H1 (cell line): ENCODE measurements around the gene GAS6. TPM values are rescaled to one million over a fixed set of nuclear protein-coding genes. Genes with fewer than 3 reads are reported as not detected.

Experiments used
- CTCF ChIA-PET: fragments of 300-600 bp; sonication (Branson Sonifier 250); formaldehyde crosslinking; loops from one replicate; lab custom pipeline; 2021; ENCODE audit not compliant: partially characterized antibody; lab: Charles Lee
- POLR2A ChIA-PET: fragments of 300-600 bp; sonication (Branson Sonifier 250); formaldehyde crosslinking; loops from one replicate; lab custom pipeline; 2021; ENCODE audit warnings: inconsistent platforms; ENCODE audit not compliant: partially characterized antibody; lab: Charles Lee
- DNase-seq, 2 experiments: peaks; one replicate each; pipeline versions ENCODE4 v3.0.0 to v3.0.0-alpha.2; 2010 to 2022; ENCODE audit warnings: low spot score in 2 of 2, low read depth in 1 of 2, mixed read lengths in 1 of 2
- FAIRE-seq: peaks from 2 replicates; lab custom pipeline; 2011; peaks lifted over from hg19 to GRCh38; lab: Jason Lieb, UNC
- H2AFZ ChIP-seq: 2 replicates; pipeline ENCODE4 v1.8.1; 2012; ENCODE audit warnings: low read length, inconsistent platforms
- H2AK5ac ChIP-seq: 2 replicates; pipeline ENCODE4 v1.6.1; 2013; ENCODE audit warnings: low read depth, low read length
- H2BK120ac ChIP-seq: replicated peaks from 2 replicates; pipeline ENCODE3; 2013; ENCODE audit warnings: low read depth, low read length, inconsistent platforms
- H2BK12ac ChIP-seq: 2 replicates; pipeline ENCODE4 v1.6.1; 2013; ENCODE audit warnings: low read depth, low read length
- H2BK15ac ChIP-seq: 2 replicates; pipeline ENCODE4 v1.6.1; 2013; ENCODE audit warnings: low read length
- H2BK20ac ChIP-seq: 2 replicates; pipeline ENCODE4 v1.6.1; 2013; ENCODE audit warnings: low read length
- H2BK5ac ChIP-seq: 2 replicates; pipeline ENCODE4 v1.6.1; 2013; ENCODE audit warnings: low read depth, low read length
- H3K14ac ChIP-seq: 2 replicates; pipeline ENCODE4 v1.6.1; 2013; ENCODE audit warnings: inconsistent platforms; ENCODE audit not compliant: insufficient read length
- H3K18ac ChIP-seq: 2 replicates; pipeline ENCODE4 v1.6.1; 2013; ENCODE audit warnings: low read length; ENCODE audit errors: extremely low read depth
- H3K23ac ChIP-seq: 2 replicates; pipeline ENCODE4 v1.6.1; 2013; ENCODE audit warnings: inconsistent platforms; ENCODE audit not compliant: insufficient read length
- H3K23me2 ChIP-seq: 2 replicates; pipeline ENCODE4 v1.6.1; 2013; ENCODE audit warnings: low read depth, low read length
- H3K27ac ChIP-seq: 2 replicates; pipeline ENCODE4 v1.6.1; 2011; ENCODE audit warnings: low read depth, low read length, inconsistent platforms
- H3K27me3 ChIP-seq, 4 experiments: replicated peaks in 1 of 4; 1 replicate in 1 of 4; 2 replicates in 3 of 4; pipeline versions ENCODE4 v1.6.1 to v1.8.1; 2011 to 2013; ENCODE audit warnings: low read length in 3 of 4, mild to moderate bottlenecking in 3 of 4, inconsistent platforms in 2 of 4, mixed read lengths in 2 of 4, moderate library complexity in 1 of 4; ENCODE audit not compliant: control insufficient read depth in 3 of 4, insufficient read depth in 3 of 4; ENCODE audit errors: extremely low read depth in 1 of 4
- H3K36me3 ChIP-seq, 4 experiments: 2 replicates each; pipeline versions ENCODE4 v1.6.1 to v1.8.1; 2011 to 2013; ENCODE audit warnings: mild to moderate bottlenecking in 4 of 4, low read length in 3 of 4, moderate library complexity in 2 of 4, control low read depth in 1 of 4, inconsistent platforms in 1 of 4; ENCODE audit not compliant: insufficient read depth in 4 of 4, control insufficient read depth in 2 of 4
- H3K4ac ChIP-seq: replicated peaks from 2 replicates; pipeline ENCODE3; 2013; ENCODE audit warnings: low read length, low read depth, mixed read lengths, inconsistent platforms; ENCODE audit not compliant: insufficient read length
- H3K4me1 ChIP-seq, 4 experiments: replicated peaks in 1 of 4; 1 replicate in 1 of 4; 2 replicates in 3 of 4; pipeline versions ENCODE4 v1.6.1 to v1.8.1; 2011 to 2013; ENCODE audit warnings: low read length in 3 of 4, inconsistent platforms in 2 of 4, mixed read lengths in 1 of 4; ENCODE audit not compliant: insufficient read depth in 4 of 4, control insufficient read depth in 3 of 4
- H3K4me2 ChIP-seq, 2 experiments: 2 replicates each; pipeline versions ENCODE4 v1.6.1 to v1.8.1; 2011 to 2013; ENCODE audit warnings: low read depth in 2 of 2, low read length in 2 of 2, control low read depth in 1 of 2, inconsistent platforms in 1 of 2, mild to moderate bottlenecking in 1 of 2; ENCODE audit not compliant: insufficient read depth in 1 of 2
- H3K4me3 ChIP-seq, 4 experiments: fragments of 200-600, 300-600 bp in 1 of 4; sonication (generic), shearing (Covaris generic), sonication (Bioruptor Twin) in 1 of 4; 2 replicates each; pipeline versions ENCODE4 v1.5.1 to v1.8.1; 2011 to 2016; ENCODE audit warnings: low read length in 4 of 4, low read depth in 3 of 4, control low read depth in 2 of 4, inconsistent platforms in 2 of 4, mild to moderate bottlenecking in 2 of 4, mixed read lengths in 1 of 4, moderate library complexity in 1 of 4; ENCODE audit not compliant: insufficient read depth in 2 of 4; ENCODE audit errors: extremely low read depth in 1 of 4
- H3K56ac ChIP-seq: replicated peaks from 2 replicates; pipeline ENCODE3; 2013; ENCODE audit warnings: low read depth, mild to moderate bottlenecking, mixed read lengths, low read length, inconsistent platforms; ENCODE audit not compliant: insufficient read length
- H3K79me1 ChIP-seq: 2 replicates; pipeline ENCODE4 v1.6.1; 2013; ENCODE audit warnings: low read depth, low read length, control low read depth
- H3K79me2 ChIP-seq, 2 experiments: 2 replicates each; pipeline versions ENCODE4 v1.6.1 to v1.8.1; 2012 to 2013; ENCODE audit warnings: low read length in 2 of 2, mild to moderate bottlenecking in 2 of 2, inconsistent platforms in 1 of 2; ENCODE audit not compliant: insufficient read depth in 2 of 2, control insufficient read depth in 1 of 2
- H3K9ac ChIP-seq, 4 experiments: replicated peaks in 1 of 4; 1 replicate in 1 of 4; 2 replicates in 3 of 4; pipeline versions ENCODE4 v1.6.1 to v1.8.1; 2011 to 2013; ENCODE audit warnings: low read depth in 3 of 4, low read length in 3 of 4, control low read depth in 2 of 4, mild to moderate bottlenecking in 2 of 4, moderate library complexity in 2 of 4, inconsistent platforms in 1 of 4; ENCODE audit errors: extremely low read depth in 1 of 4
- H3K9me3 ChIP-seq, 2 experiments: 2 replicates each; pipeline versions ENCODE4 v1.6.1 to v1.8.1; 2012 to 2013; ENCODE audit warnings: mild to moderate bottlenecking in 2 of 2, moderate library complexity in 2 of 2, control low read depth in 1 of 2, inconsistent platforms in 1 of 2, low read depth in 1 of 2, low read length in 1 of 2, mixed read lengths in 1 of 2; ENCODE audit not compliant: insufficient read depth in 2 of 2
- H4K20me1 ChIP-seq, 2 experiments: replicated peaks in 1 of 2; 2 replicates each; pipeline versions ENCODE3 to v1.8.1; 2011 to 2013; ENCODE audit warnings: inconsistent platforms in 2 of 2, low read length in 2 of 2, mild to moderate bottlenecking in 1 of 2; ENCODE audit not compliant: insufficient read depth in 2 of 2, control insufficient read depth in 1 of 2
- H4K5ac ChIP-seq: 2 replicates; pipeline ENCODE4 v1.6.1; 2013; ENCODE audit warnings: low read length, low read depth, mixed read lengths, inconsistent platforms; ENCODE audit not compliant: insufficient read length
- H4K8ac ChIP-seq: 2 replicates; pipeline ENCODE4 v1.8.0; 2013; ENCODE audit warnings: mild to moderate bottlenecking, moderate library complexity, low read length, inconsistent platforms; ENCODE audit not compliant: insufficient read depth; ENCODE audit errors: extremely low read depth
- H4K91ac ChIP-seq: replicated peaks from 2 replicates; pipeline ENCODE3; 2013; ENCODE audit warnings: low read length, mixed read lengths, inconsistent platforms; ENCODE audit not compliant: insufficient read length
- BRCA1 ChIP-seq: IDR thresholded peaks from 2 replicates; pipeline ENCODE4 v1.6.1; 2012; ENCODE audit warnings: low read depth, low read length, improper control_type of control experiment
- CHD1 ChIP-seq: IDR thresholded peaks from 2 replicates; pipeline ENCODE4 v1.6.1; 2012; ENCODE audit warnings: low read depth, low read length, improper control_type of control experiment
- CHD2 ChIP-seq: IDR thresholded peaks from 2 replicates; pipeline ENCODE4 v1.6.1; 2012; ENCODE audit warnings: low read length, improper control_type of control experiment
- CREB1 ChIP-seq: IDR thresholded peaks from 2 replicates; pipeline ENCODE4 v1.6.1; 2012; ENCODE audit warnings: inconsistent platforms
- EZH2 ChIP-seq: fragments of 200-600 bp; sonication (generic); IDR thresholded peaks from 2 replicates; pipeline ENCODE4 v1.7.1; 2012; ENCODE audit warnings: low read depth, mild to moderate bottlenecking, moderate library complexity, low read length, inconsistent platforms; ENCODE audit not compliant: severe bottlenecking
- HDAC2 ChIP-seq, 2 experiments: fragments of 300-600 bp in 1 of 2; sonication (generic) in 1 of 2; IDR thresholded peaks; 2 replicates each; pipeline ENCODE4 v1.6.1; 2011 to 2012; ENCODE audit warnings: low read depth in 2 of 2, low read length in 2 of 2, mild to moderate bottlenecking in 2 of 2, moderate library complexity in 2 of 2, borderline replicate concordance in 1 of 2, inconsistent platforms in 1 of 2
- MAFK ChIP-seq: IDR thresholded peaks from 2 replicates; pipeline ENCODE4 v1.6.1; 2012; ENCODE audit warnings: low read depth, mild to moderate bottlenecking, improper control_type of control experiment, low read length
- SRF ChIP-seq: IDR thresholded peaks from 2 replicates; pipeline ENCODE4 v1.6.1; 2011; ENCODE audit warnings: mild to moderate bottlenecking, low read depth, low read length, moderate library complexity
- SUZ12 ChIP-seq: fragments of 200-600 bp; sonication (generic); IDR thresholded peaks from 2 replicates; pipeline ENCODE4 v1.6.1; 2012; ENCODE audit warnings: mild to moderate bottlenecking, inconsistent platforms, low read length, moderate library complexity, mixed read lengths
- TCF12 ChIP-seq: IDR thresholded peaks from 2 replicates; pipeline ENCODE4 v1.6.1; 2011; ENCODE audit warnings: low read depth, mild to moderate bottlenecking, low read length
- WGBS, 2 experiments: shearing (Covaris generic) in 1 of 2; methylation state at CpG; one replicate each; pipeline versions ENCODE4 v1.1.6 to v1.1.7; 2013 to 2015; ENCODE audit warnings: low lambda C conversion rate in 2 of 2, mixed read lengths in 2 of 2, inconsistent platforms in 1 of 2, low coverage in 1 of 2, missing lambda C conversion rate in 1 of 2; ENCODE audit not compliant: insufficient replicate concordance in 2 of 2, insufficient coverage in 1 of 2, insufficient read length in 1 of 2; ENCODE audit errors: extremely low coverage in 1 of 2, missing lambda C conversion rate in 1 of 2; 5-methylcytosine and 5-hydroxymethylcytosine counted together
- polyA plus RNA-seq, 7 experiments: library from polyadenylated mRNA; depleted of rRNA in 3 of 7; stranded (reverse) in 5 of 7; unstranded in 2 of 7; fragments of >200 nt in 5 of 7; fragments of 200-250 nt in 2 of 7; gene quantifications; 1 replicate in 5 of 7; 2 replicates in 1 of 7; 4 replicates in 1 of 7; pipeline versions ENCODE4 v1.2.1 to v1.2.3, GENCODE V29; 2011 to 2013; ENCODE audit warnings: missing spikeins in 2 of 7, mixed read lengths in 2 of 7
- total RNA-seq: library from RNA; stranded (reverse); fragmentation: NEBNext Ultra II Directional; extraction: Animal tissue kit (Norgen Biotek cat#: 25700); gene quantifications from 2 replicates; pipeline ENCODE4 v1.2.1, GENCODE V29; 2021

The GAS6 gene
- total and polyA plus RNA-seq, 2 of the 8 experiments (the other 6 are each of a cell fraction or from before 2014, with no cell fraction given): 18.6 to 31.0 TPM

DNA sequence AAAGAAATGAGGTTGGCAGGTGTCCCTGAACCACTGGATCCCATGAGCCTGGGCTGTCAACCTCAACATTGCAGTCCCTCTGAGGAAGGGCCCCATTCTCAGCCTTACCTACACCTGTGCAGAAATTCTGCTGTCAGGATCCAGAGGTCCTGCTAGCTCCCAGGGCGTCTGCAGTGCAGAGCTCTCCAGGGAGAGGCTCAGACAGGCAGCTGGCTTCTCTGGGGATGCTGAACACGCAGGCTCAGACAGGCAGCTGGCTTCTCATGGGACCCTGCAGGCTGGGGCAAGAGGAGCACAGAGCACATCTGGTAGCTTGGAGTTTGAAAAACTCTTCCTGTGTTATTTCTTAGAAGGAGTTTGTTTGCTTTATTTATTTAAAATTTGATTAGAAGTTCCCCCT, 53.9 kb downstream of the GAS6 start:
- Histone ChIP-seq H2BK15ac (no peak overlapping the region), H3K18ac (no peak overlapping the region), H4K8ac (no peak overlapping the region), H2BK120ac (no peak overlapping the region), H3K14ac (no peak overlapping the region), H3K27ac (no peak overlapping the region), H3K36me3 (no peaks in the 10 kb centered on the region), H2BK20ac (no peak overlapping the region), H3K79me2 (no peaks in the 10 kb centered on the region), H3K9ac (no peak overlapping the region), H3K4me1 (no peaks in the 10 kb centered on the region), H3K4me3 (no peak overlapping the region), H2AK5ac (no peak overlapping the region), H4K91ac (no peak overlapping the region), H2BK5ac (no peak overlapping the region), H2BK12ac (no peak overlapping the region), H4K5ac (no peak overlapping the region), H3K23ac (no peak overlapping the region), H4K20me1 (peaks cover 0 to 2% of the 10 kb centered on the region in 2 experiments), H3K23me2 (no peaks in the 10 kb centered on the region), H3K56ac (no peak overlapping the region), H3K4ac (no peak overlapping the region), H3K27me3 (no peaks in the 10 kb centered on the region), H2AFZ (no peak overlapping the region), H3K9me3 (peaks cover 6 to 8% of the 10 kb centered on the region in 2 experiments; a peak in 2 of 4 replicates), H3K79me1 (no peaks in the 10 kb centered on the region), H3K4me2 (no peak overlapping the region)
- CTCF ChIA-PET: interaction anchor here (0.6 to 1.4 kb wide), 3 partner anchors 13 to 69 kb away, joined by 3 read pairs; no protein-coding TSS in a partner anchor
- FAIRE-seq (no peak), DNase-seq (no peak)
- WGBS, 2 experiments: 84% methylated on average over 2 of the region's 2 CpGs; no CpG with 5 or more reads in 1 of the 2 experiments
- POLR2A ChIA-PET: no interaction called here
- no peak for TF ChIP-seq SUZ12
- no peak for TF ChIP-seq CREB1
- no peak for TF ChIP-seq CHD2
- TF ChIP-seq HDAC2 (IDR thresholded peaks at IDR 0.05; ENCODE audit: borderline replicate concordance in 1 of 2, low read depth in 2 of 2, low read length in 2 of 2): no peak
- TF ChIP-seq SRF: no peak
- no peak for TF ChIP-seq MAFK
- TF ChIP-seq TCF12: no peak
- TF ChIP-seq BRCA1: no peak
- no peak for TF ChIP-seq CHD1
- no peak for TF ChIP-seq EZH2
